ENCODE results near the gene NXF3.

NXF3 gene

DNA sequence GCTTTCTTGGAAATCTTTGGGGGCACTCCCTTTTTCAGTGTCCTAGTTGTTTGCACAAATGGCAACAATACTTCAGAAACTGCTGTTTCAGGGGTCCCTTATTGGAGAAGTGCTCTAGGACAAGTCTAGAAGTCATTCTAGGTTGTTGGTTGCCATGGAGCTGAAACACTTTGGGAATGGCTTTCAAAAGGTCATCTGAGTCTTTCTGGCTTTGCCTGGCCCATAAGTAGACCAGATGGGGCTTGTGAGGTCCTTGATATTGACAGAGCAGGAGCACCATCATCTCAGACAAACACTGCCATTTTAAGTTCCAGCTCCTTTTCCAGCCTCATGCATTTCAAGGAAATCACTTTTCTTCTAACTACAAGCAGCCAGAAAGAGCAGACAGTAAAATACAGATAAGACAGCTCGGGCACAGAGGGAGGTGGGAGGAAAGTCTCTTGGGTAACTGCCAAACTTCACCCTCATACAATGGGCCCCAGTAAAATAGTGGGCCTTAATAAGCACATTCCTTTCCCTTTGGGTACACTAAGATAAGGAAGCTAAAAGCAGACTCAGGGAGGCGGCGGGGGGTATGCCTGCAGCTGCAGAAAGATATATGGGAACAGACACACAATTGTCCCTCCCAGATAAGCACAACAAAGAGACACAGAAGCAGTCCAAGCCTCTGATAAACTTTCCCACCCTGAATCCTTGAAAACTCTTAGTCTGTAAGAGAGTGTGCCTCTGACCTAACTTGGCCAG lies 8.5 kb upstream of the NXF3 start:
- TF ChIP-seq CTCF (IDR thresholded peaks at IDR 0.05; ENCODE audit: low read length, missing control alignments) = no peak
- peak; percentile 20 for DNase-seq (ENCODE audit: low read depth)
- no peak overlapping the region for H3K4me3 ChIP-seq (replicated peaks; ENCODE audit: low read depth, low read length)

- no peak for TF ChIP-seq CTCF (IDR thresholded peaks at IDR 0.05; ENCODE audit: low read length, missing control alignments)
- no peak overlapping the region for H3K4me3 ChIP-seq (replicated peaks; ENCODE audit: low read depth, low read length)
- DNase-seq (ENCODE audit: low read depth) = no peak
These were observed 7.5 kb upstream of the NXF3 start for GRCh38 chrX:103100484-103100883.

DNA sequence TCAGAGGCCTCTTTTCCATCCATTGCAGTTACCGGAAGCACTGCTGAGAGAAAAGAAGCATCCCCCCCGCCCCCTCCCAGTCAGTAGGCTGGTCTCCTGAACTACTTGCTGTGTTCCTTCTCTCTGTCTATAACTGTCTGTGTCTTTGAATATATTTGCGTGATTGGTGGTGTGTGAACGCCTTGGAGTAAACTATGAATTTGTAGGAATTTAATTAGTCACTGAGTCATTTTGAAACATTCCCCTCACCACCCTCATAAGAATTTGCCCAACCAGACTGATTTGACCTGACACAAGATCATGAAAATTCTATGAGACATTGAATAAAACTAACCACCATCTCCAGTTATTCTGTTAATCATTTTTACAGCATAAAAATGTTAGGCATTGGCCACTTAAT lies 6.7 kb upstream of the NXF3 start:
- no peak overlapping the region for H3K4me3 ChIP-seq (replicated peaks; ENCODE audit: low read depth, low read length)
- DNase-seq (ENCODE audit: low read depth) = no peak
- TF ChIP-seq CTCF (IDR thresholded peaks at IDR 0.05; ENCODE audit: low read length, missing control alignments) = no peak

GRCh38 chrX:103098488-103098887 lies 5.5 kb upstream of the NXF3 start:
- no peak for TF ChIP-seq CTCF (IDR thresholded peaks at IDR 0.05; ENCODE audit: low read length, missing control alignments)
- H3K4me3 ChIP-seq (replicated peaks; ENCODE audit: low read depth, low read length) = no peak overlapping the region
- no peak for DNase-seq (ENCODE audit: low read depth)

DNA sequence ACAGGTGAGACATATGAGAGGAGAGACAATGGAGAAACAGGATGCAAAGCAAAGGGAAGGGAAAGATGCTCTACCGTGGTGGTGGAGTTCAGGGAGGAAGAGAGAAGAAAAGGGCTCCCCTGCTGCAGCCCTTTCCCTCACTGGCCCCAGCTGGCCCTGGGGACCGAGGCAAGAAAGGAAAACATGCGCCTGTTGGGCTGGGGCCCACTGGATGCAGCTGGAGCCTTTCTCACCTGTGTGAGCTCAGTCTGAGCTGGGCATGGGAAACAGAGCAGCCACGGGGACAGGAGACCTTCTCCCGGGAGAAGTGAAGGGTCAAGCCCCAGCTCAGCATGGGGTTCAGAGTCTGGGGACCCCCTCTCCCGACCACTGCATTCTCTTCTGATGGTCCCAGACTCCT lies 11.9 kb downstream of the NXF3 start:
- no peak for DNase-seq (ENCODE audit: low read depth)
- no peak for TF ChIP-seq CTCF (IDR thresholded peaks at IDR 0.05; ENCODE audit: low read length, missing control alignments)
- no peak overlapping the region for H3K4me3 ChIP-seq (replicated peaks; ENCODE audit: low read depth, low read length)

DNA sequence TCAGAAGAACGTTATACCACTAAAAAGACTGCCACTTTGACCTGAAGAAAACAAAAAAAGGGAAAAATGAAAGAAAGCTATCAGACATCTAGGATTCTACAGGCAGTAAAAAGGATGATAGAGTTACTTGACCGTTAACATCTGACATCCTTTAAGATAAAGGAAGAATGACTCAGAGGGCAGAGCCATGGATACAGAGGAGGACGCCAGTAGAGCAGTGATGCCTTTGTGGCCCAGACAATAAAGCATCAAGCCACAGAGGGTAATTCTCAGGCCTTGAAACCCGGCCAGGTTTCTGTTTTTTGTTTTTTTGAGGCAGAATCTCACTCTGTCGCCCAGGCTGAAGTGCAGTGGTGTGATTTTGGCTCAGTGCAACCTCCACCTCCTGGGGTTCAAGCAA lies 19.5 kb downstream of the NXF3 start:
- TF ChIP-seq CTCF (IDR thresholded peaks at IDR 0.05; ENCODE audit: low read length, missing control alignments) = no peak
- H3K4me3 ChIP-seq (replicated peaks; ENCODE audit: low read depth, low read length) = no peak overlapping the region
- DNase-seq (ENCODE audit: low read depth) = peak; percentile 21

- no peak for TF ChIP-seq CTCF (IDR thresholded peaks at IDR 0.05; ENCODE audit: low read length, missing control alignments)
- DNase-seq (ENCODE audit: low read depth) = peak; percentile 42
These were observed 26.3 kb downstream of the NXF3 start for GRCh38 chrX:103066606-103067005.

More at GRCh38 chrX:103066606-103067005, 26.3 kb downstream of the NXF3 start:
- no peak overlapping the region for H3K4me3 ChIP-seq (replicated peaks; ENCODE audit: low read depth, low read length)

All from fibroblast of pulmonary artery (primary cell).